Measurements from ENCODE around the gene DST.

- TF ChIP-seq BHLHE40 (IDR thresholded peaks at IDR 0.05; ENCODE audit: low read depth, low read length) (no peak), CTCF (conservative IDR thresholded peaks at IDR 0.05; ENCODE audit: low read depth, low read length) (no peak), CEBPB (IDR thresholded peaks at IDR 0.05; ENCODE audit: low read depth, low read length) (no peak), RAD21 (IDR thresholded peaks at IDR 0.05; ENCODE audit: low read length) (no peak), MAFK (IDR thresholded peaks at IDR 0.05; ENCODE audit: low read depth, low read length) (no peak), MAZ (IDR thresholded peaks at IDR 0.05; ENCODE audit: borderline replicate concordance, low read depth, low read length) (no peak), RCOR1 (IDR thresholded peaks at IDR 0.05; ENCODE audit: insufficient replicate concordance, low read length) (no peak), USF2 (IDR thresholded peaks at IDR 0.05; ENCODE audit: low read depth, low read length) (no peak), RFX5 (IDR thresholded peaks at IDR 0.05; ENCODE audit: low read depth, low read length) (no peak), POLR2A (IDR thresholded peaks at IDR 0.05; ENCODE audit: low read depth, low read length) (no peak), MXI1 (IDR thresholded peaks at IDR 0.05; ENCODE audit: borderline replicate concordance, low read depth, low read length) (no peak)
Observed at GRCh38 chr6:56463443-56463842, 179.2 kb downstream of the DST start.
